GM21528 (cell line): ENCODE data around the gene PRKN.

Source experiments
- ATAC-seq: cut with Tn5 transposase; IDR thresholded peaks from one replicate; pipeline ENCODE4 v1.9.1; 2021; ENCODE audit warnings: mild to moderate bottlenecking, moderate library complexity; ENCODE audit not compliant: unreplicated experiment, low FRiP score

The PRKN gene

DNA sequence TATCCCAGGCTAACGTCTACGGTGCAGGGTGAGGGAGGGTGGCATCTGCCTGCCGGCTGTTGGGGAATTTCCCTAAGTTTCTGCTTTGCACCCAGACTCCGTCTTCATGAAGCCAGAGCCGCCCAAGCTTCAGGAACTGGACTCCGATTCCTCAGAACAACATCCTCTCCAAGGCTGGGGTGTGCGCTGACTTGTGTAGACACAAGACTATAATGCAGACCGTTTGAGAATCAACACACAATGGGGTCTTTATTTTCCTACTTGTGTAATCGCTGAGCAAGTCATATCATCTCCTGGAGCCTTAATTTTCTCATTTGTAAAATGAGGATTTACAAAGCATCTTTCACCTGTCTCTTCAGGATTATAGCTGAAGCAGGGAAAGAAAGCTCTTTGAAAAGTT is 1293.2 kb downstream of the PRKN start:
- no peak for ATAC-seq

DNA sequence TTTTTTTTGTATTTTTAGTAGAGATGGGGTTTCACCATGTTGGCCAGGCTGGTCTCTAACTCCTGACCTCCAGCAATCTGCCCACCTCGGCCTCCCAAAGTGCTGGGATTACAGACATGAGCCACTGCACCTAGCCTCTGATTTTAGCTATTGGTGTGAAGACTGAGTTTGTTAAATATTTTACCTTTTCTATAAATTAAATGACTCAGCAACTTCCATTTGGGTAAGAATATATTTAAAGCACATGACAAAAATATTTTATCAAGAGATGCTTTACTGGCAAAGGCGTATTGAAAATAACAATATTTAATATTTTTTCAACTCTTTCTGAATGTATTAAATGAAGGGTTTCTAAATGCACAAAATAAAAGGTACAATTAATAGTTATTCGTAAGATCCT is 1295.0 kb downstream of the PRKN start:
- ATAC-seq = no peak

DNA sequence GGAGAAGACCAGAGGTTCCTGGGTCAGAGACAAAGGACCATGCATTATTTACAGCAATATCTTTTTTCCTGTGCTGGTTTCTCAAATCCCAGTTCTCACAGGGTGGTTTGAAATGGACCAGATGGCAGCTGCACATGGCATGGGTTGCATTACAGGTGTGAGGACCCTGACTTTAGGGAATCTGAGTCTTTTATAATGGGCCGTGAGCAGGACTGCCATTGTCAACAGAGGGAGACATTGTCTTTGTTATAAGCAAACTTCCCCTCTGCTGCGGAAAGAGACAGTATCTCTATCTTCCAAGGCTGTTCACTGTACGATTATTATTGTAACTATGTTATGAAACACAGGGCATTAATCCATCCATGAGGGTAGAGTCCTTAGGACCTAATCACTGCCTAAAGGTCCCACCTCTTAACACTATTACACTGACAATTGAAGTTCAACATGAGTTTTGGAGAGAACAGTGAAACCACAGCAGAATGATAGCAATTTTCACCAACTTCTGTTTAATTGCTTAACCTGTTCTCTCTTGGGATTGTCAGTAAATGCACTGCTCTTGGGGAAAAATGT is 1297.6 kb downstream of the PRKN start:
- ATAC-seq = no peak

- ATAC-seq = no peak
Measured at GRCh38 chr6:161424421-161424820, 1303.1 kb downstream of the PRKN start.

GRCh38 chr6:161422710-161423680 is 1304.6 kb downstream of the PRKN start:
- ATAC-seq = no peak

- peak; percentile 89 for ATAC-seq
Measured at GRCh38 chr6:161418463-161418945, 1309.1 kb downstream of the PRKN start.

- no peak for ATAC-seq
Measured at GRCh38 chr6:161417717-161418462, 1309.7 kb downstream of the PRKN start.

- no peak for ATAC-seq
Measured at GRCh38 chr6:161415302-161415855, 1312.2 kb downstream of the PRKN start.

DNA sequence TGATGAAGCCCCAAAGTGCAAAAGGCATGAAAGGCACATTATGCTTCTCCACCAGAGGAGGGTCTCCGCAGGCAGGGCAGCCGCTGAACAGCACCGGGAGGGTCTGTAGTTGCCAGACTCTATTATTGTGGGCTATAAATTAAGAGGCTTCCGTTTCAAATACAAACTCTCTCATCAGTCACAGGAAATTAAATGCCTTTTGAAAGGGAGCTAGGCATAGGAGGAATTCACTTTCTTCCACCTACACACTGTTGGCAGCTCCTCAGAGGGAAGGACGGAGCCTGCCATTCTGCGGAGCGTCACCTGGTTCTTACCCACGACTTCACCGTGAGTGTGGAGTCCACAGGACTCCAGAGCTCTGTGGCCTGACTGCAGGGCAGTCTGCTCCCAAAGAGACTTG is 1312.9 kb downstream of the PRKN start:
- no peak for ATAC-seq

GRCh38 chr6:161414180-161414579 is 1313.4 kb downstream of the PRKN start:
- no peak for ATAC-seq

GRCh38 chr6:161413355-161413771 is 1314.2 kb downstream of the PRKN start:
- ATAC-seq = no peak

DNA sequence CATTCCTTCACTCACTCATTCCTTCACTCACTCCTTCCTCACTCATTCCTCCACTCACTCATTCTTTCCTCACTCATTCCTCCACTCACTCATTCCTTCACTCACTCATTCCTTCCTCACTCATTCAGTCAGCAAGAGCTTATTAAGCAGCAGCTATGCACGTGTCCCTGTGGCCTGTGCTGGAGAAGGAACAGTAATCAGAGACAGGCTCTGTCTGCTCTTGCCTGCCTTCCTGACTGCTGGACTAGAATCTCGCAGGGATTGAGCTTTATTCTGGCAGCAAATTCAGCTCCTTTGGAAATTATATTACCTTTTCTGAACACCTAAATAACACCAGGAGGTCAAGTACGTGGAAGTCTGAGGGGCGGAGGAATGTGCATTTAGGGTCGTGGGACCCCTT is 1314.8 kb downstream of the PRKN start:
- no peak for ATAC-seq

DNA sequence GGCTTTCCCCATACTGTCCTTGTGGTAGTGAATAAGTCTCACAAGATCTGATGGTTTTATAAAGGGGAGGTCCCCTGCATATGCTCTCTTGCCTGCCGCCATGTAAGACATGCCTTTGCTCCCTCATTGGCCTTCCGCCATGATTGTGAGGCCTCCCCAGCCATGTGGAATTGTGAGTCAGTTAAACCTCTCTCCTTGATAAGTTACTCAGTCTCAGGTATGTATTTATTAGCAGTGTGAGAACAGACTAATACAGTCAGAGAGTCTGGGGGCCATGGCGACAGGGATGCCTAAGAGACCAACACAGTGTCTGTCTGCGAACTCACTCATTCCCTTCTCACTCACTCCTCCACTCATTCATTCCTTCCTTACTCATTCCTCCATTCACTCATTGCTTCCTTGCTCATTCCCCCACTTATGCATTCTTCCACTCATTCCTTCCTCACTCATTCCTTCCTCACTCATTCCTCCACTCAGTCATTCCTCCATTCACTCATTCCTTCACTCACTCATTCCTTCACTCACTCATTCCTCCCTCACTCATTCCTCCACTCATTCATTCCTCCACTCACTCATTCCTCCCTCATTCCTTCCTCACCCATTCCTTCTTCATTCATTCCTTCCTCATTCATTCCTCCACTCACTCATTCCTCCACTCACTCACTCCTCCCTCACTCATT is 1316.2 kb downstream of the PRKN start:
- ATAC-seq = no peak

- ATAC-seq = no peak
Measured at GRCh38 chr6:161410736-161411135, 1316.8 kb downstream of the PRKN start.

- ATAC-seq = no peak
Measured at GRCh38 chr6:161410076-161410475, 1317.5 kb downstream of the PRKN start.

- ATAC-seq = no peak
Measured at GRCh38 chr6:161409353-161409752, 1318.2 kb downstream of the PRKN start.

- ATAC-seq = no peak
Measured at GRCh38 chr6:161408041-161408440, 1319.5 kb downstream of the PRKN start.

GRCh38 chr6:161407581-161407980 is 1320.0 kb downstream of the PRKN start:
- no peak for ATAC-seq

DNA sequence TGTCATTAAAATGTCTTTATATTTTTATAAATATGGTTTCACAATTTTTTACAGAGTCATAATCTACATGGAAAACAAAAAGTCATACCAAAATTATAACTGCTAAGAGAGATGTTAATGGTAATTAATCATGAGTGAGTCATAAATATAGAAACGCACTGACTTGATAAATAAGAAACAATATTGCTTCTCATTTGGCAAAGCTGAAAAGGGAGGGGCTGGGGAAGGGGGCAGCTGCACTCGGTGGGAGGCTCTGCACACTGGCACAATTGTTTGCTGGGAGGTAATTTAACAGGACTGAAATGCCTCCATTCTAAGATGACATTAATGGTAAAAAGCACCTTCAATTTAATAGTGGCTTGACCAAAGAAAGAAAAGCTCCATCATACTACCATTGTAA is 1320.5 kb downstream of the PRKN start:
- no peak for ATAC-seq

- no peak for ATAC-seq
Measured at GRCh38 chr6:161406646-161407045, 1320.9 kb downstream of the PRKN start.
